Measurements from ENCODE around the gene STK33. TPM values are rescaled to one million over a fixed set of nuclear protein-coding genes. Genes with fewer than 3 reads are reported as not detected.

Gene STK33
- total and polyA plus RNA-seq, 2 donors (not counting 3 experiments of a cell fraction or from before 2014, with no cell fraction given) = 0.63 to 3.4 TPM

DNA sequence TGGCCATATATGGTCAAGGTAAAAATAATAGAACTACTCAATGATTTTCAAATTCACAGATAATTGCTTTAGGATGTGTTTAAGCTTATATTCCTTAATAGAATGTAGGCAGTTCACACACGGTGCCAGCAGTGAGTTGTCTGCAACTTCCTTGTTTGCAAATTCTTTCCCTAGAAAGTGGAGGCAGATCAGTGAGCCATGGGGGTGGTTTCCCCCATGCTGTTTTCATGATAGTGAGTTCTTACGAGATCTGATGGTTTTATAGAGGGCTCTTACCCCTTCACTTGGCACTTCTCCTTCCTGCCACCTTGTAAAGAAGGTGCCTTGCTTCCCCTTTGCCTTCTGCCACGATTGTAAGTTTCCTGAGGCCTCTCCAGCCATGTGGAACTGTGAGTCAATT lies 218.6 kb downstream of the STK33 start:
- no peak overlapping the region for H3K27ac ChIP-seq (ENCODE audit: insufficient read depth, low read depth, low read length)
- H3K9me1 ChIP-seq (replicated peaks; ENCODE audit: control insufficient read depth, extremely low read depth, insufficient read depth, low read length) = no peaks in the 10 kb centered on the region
- no peaks in the 10 kb centered on the region for H3K4me1 ChIP-seq (ENCODE audit: control insufficient read depth, extremely low read depth, insufficient read depth, low read length)
- TF ChIP-seq EZH2 (IDR thresholded peaks at IDR 0.05; ENCODE audit: borderline replicate concordance, low read depth, low read length, severe bottlenecking) = no peak
- no peak for TF ChIP-seq POLR2A (IDR thresholded peaks at IDR 0.05; ENCODE audit: low read depth, low read length)
- TF ChIP-seq JUN (IDR thresholded peaks at IDR 0.05; ENCODE audit: borderline replicate concordance, insufficient read depth, insufficient read length, low read depth) = no peak
- TF ChIP-seq FOS (IDR thresholded peaks at IDR 0.05; ENCODE audit: borderline replicate concordance, insufficient read depth, low read length) = no peak
- TF ChIP-seq, protein P1, sequence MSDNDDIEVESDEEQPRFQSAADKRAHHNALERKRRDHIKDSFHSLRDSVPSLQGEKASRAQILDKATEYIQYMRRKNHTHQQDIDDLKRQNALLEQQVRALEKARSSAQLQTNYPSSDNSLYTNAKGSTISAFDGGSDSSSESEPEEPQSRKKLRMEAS (IDR thresholded peaks at IDR 0.05; ENCODE audit: insufficient read depth, insufficient read length) = no peak
- TF ChIP-seq POLR2AphosphoS5 (IDR thresholded peaks at IDR 0.05; ENCODE audit: insufficient read depth, low read depth, low read length) = no peak
- TF ChIP-seq GATA2 (IDR thresholded peaks at IDR 0.05; ENCODE audit: insufficient read depth, insufficient read length, low read depth, low read length) = no peak
- no peak for TF ChIP-seq MYC (IDR thresholded peaks at IDR 0.05; ENCODE audit: low read depth, low read length)
- TF ChIP-seq, protein P2, sequence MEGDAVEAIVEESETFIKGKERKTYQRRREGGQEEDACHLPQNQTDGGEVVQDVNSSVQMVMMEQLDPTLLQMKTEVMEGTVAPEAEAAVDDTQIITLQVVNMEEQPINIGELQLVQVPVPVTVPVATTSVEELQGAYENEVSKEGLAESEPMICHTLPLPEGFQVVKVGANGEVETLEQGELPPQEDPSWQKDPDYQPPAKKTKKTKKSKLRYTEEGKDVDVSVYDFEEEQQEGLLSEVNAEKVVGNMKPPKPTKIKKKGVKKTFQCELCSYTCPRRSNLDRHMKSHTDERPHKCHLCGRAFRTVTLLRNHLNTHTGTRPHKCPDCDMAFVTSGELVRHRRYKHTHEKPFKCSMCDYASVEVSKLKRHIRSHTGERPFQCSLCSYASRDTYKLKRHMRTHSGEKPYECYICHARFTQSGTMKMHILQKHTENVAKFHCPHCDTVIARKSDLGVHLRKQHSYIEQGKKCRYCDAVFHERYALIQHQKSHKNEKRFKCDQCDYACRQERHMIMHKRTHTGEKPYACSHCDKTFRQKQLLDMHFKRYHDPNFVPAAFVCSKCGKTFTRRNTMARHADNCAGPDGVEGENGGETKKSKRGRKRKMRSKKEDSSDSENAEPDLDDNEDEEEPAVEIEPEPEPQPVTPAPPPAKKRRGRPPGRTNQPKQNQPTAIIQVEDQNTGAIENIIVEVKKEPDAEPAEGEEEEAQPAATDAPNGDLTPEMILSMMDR (IDR thresholded peaks at IDR 0.05; ENCODE audit: extremely low read depth in 1 of 2, insufficient read depth in 1 of 2, low read depth in 1 of 2, low read length in 2 of 2) = no peak
- POLR2A ChIA-PET = no interaction called here
- no TSS peak for BruUV-seq (replicated peaks)
- intact Hi-C loops (cut with micrococcal nuclease) = no loop called here
- H4K20me1 ChIP-seq (replicated peaks; ENCODE audit: control insufficient read depth, extremely low read depth, insufficient read depth, low read length) = no peaks in the 10 kb centered on the region
- no peaks in the 10 kb centered on the region for H3K79me2 ChIP-seq (ENCODE audit: control insufficient read depth, insufficient read depth, low read length)
- DNase-seq (ENCODE audit: low read depth, low spot score) (no peak), FAIRE-seq (no peak)
- CTCF ChIA-PET = interaction anchor here (1.6 kb wide), 1 partner anchor 185 kb away, joined by 3 read pairs; no protein-coding TSS in a partner anchor
- H3K4me3 ChIP-seq (replicated peaks in 1 of 3; ENCODE audit: insufficient read depth in 1 of 3, low read depth in 1 of 3, low read length in 3 of 3) = no peak overlapping the region
- no peak overlapping the region for H2AFZ ChIP-seq (ENCODE audit: low read depth, low read length)
- no peaks in the 10 kb centered on the region for H3K27me3 ChIP-seq (ENCODE audit: control insufficient read depth in 2 of 2, insufficient read depth in 2 of 2, low read length in 2 of 2)
- no peaks in the 10 kb centered on the region for H3K36me3 ChIP-seq (ENCODE audit: control insufficient read depth in 2 of 2, extremely low read depth in 1 of 2, insufficient read depth in 2 of 2, low read length in 2 of 2)
- no peak overlapping the region for H3K9ac ChIP-seq (replicated peaks; ENCODE audit: extremely low read depth, insufficient read depth, low read length)
- H3K4me2 ChIP-seq (ENCODE audit: insufficient read depth, low read length) = no peak overlapping the region
- no peaks in the 10 kb centered on the region for H3K9me3 ChIP-seq (replicated peaks; ENCODE audit: control insufficient read depth, insufficient read depth, low read length)
- dilution Hi-C loops (cut with MboI; ENCODE audit: extremely low pct_ligation_motif_present, low sequenced_read_pairs) = no loop called here
